HepG2 (cell line): ENCODE measurements around the gene LDAH. TPM values are rescaled to one million over a fixed set of nuclear protein-coding genes. Genes with fewer than 3 reads are reported as not detected.
A peak's percentile ranks its signal among the peaks of the same experiment; 100 is the strongest.

Source experiments
- CENPBD1 ChIP-seq: sonication (generic); formaldehyde crosslinking; IDR thresholded peaks from 2 replicates; pipeline ENCODE4 v1.8.0; 2022; ENCODE audit warnings: missing genetic modification reagents, low read depth, mild to moderate bottlenecking, borderline replicate concordance
- FOSL2 ChIP-seq: sonication (generic); formaldehyde crosslinking; IDR thresholded peaks from 2 replicates; pipeline ENCODE4 v1.4.0; 2020; ENCODE audit warnings: missing genetic modification reagents
- HCFC1 ChIP-seq: fragments of 150-350 bp; IDR thresholded peaks from 2 replicates; pipeline ENCODE4 v1.6.1; 2014; ENCODE audit warnings: low read depth, low read length
- KAT7 ChIP-seq: IDR thresholded peaks from 2 replicates; pipeline ENCODE4 v1.6.1; 2018; ENCODE audit warnings: borderline replicate concordance, missing compliant biosample characterization
- MNT ChIP-seq: fragments of 450-650 bp; IDR thresholded peaks from 2 replicates; pipeline ENCODE4 v1.6.1; 2016
- NBN ChIP-seq: fragments of 450-650 bp; conservative IDR thresholded peaks from 2 replicates; pipeline ENCODE4 v1.6.1; 2017
- NFYB ChIP-seq: sonication (generic); formaldehyde crosslinking; IDR thresholded peaks from 2 replicates; pipeline ENCODE4 v1.4.0; 2020; ENCODE audit warnings: missing genetic modification reagents
- PRDM10 ChIP-seq: sonication (generic); formaldehyde crosslinking; IDR thresholded peaks from 2 replicates; pipeline ENCODE4 v1.4.0; 2020; ENCODE audit warnings: low read depth, missing genetic modification reagents
- SAFB2 ChIP-seq: sonication (generic); formaldehyde crosslinking; IDR thresholded peaks from 2 replicates; pipeline ENCODE4 v1.5.1; 2020; ENCODE audit warnings: missing genetic modification reagents, low read depth, mild to moderate bottlenecking, borderline replicate concordance
- SKI ChIP-seq: fragments of 450-650 bp; IDR thresholded peaks from one replicate; pipeline ENCODE4 v1.6.1; 2018; ENCODE audit warnings: mild to moderate bottlenecking; ENCODE audit not compliant: partially characterized antibody
- SNAPC5 ChIP-seq: sonication (generic); formaldehyde crosslinking; IDR thresholded peaks from 2 replicates; pipeline ENCODE4 v1.8.1; 2023; ENCODE audit warnings: mild to moderate bottlenecking, missing genetic modification reagents, borderline replicate concordance
- SP2 ChIP-seq: sonication (generic); formaldehyde crosslinking; IDR thresholded peaks from 2 replicates; pipeline ENCODE4 v1.5.1; 2020; ENCODE audit warnings: mild to moderate bottlenecking, missing genetic modification reagents
- TFE3 ChIP-seq: IDR thresholded peaks from 2 replicates; pipeline ENCODE4 v1.6.1; 2016
- TSC22D2 ChIP-seq: sonication (generic); formaldehyde crosslinking; IDR thresholded peaks from 2 replicates; pipeline ENCODE4 v1.5.1; 2020; ENCODE audit warnings: missing genetic modification reagents, mild to moderate bottlenecking, borderline replicate concordance
- ZFP90 ChIP-seq: sonication (generic); formaldehyde crosslinking; IDR thresholded peaks from 2 replicates; pipeline ENCODE4 v1.8.0; 2022; ENCODE audit warnings: missing genetic modification reagents, mild to moderate bottlenecking, inconsistent platforms, borderline replicate concordance
- ZNF543 ChIP-seq: sonication (generic); formaldehyde crosslinking; IDR thresholded peaks from 2 replicates; pipeline ENCODE4 v1.4.0; 2020; ENCODE audit warnings: mild to moderate bottlenecking, missing genetic modification reagents
- ZNF713 ChIP-seq: sonication (generic); formaldehyde crosslinking; IDR thresholded peaks from 2 replicates; pipeline ENCODE4 v1.4.0; 2020; ENCODE audit warnings: mild to moderate bottlenecking, missing genetic modification reagents
- ZNF83 ChIP-seq: sonication (generic); formaldehyde crosslinking; IDR thresholded peaks from 2 replicates; pipeline ENCODE4 v1.4.0; 2020; ENCODE audit warnings: missing genetic modification reagents, mild to moderate bottlenecking, borderline replicate concordance
- ZSCAN25 ChIP-seq: sonication (generic); formaldehyde crosslinking; IDR thresholded peaks from 2 replicates; pipeline ENCODE4 v1.8.0; 2022; ENCODE audit warnings: mild to moderate bottlenecking, missing genetic modification reagents
- polyA plus RNA-seq, 8 experiments: library from polyadenylated mRNA; depleted of rRNA in 3 of 8; stranded (reverse) in 7 of 8; unstranded in 1 of 8; fragments of >200 nt; fragmentation: Illumina TruSeq in 4 of 8; extraction: Trizol in 4 of 8; gene quantifications; 2 replicates each; pipeline versions ENCODE4 v1.2.1 to v1.2.3, GENCODE V29; 2011 to 2016; ENCODE audit warnings: low read depth in 4 of 8, missing spikeins in 1 of 8, mixed read lengths in 1 of 8; ENCODE audit not compliant: insufficient read depth in 1 of 8
- total RNA-seq, 5 experiments: library from RNA; depleted of rRNA; stranded (reverse); fragments of >200 nt; fragmentation: Illumina TruSeq; extraction: Trizol; gene quantifications; 2 replicates each; pipeline ENCODE4 v1.2.3, GENCODE V29; 2016; ENCODE audit warnings: low read depth in 1 of 5
- TF ChIP-seq, protein P1 (sequence below): sonication (generic); formaldehyde crosslinking; IDR thresholded peaks from 2 replicates; pipeline ENCODE4 v1.9.0; 2021; ENCODE audit warnings: missing genetic modification reagents, mild to moderate bottlenecking, borderline replicate concordance

The LDAH gene
- total and polyA plus RNA-seq, 2 of the 13 experiments (the other 11 are each of a cell fraction or from before 2014, with no cell fraction given): 28.8 to 46.2 TPM

DNA sequence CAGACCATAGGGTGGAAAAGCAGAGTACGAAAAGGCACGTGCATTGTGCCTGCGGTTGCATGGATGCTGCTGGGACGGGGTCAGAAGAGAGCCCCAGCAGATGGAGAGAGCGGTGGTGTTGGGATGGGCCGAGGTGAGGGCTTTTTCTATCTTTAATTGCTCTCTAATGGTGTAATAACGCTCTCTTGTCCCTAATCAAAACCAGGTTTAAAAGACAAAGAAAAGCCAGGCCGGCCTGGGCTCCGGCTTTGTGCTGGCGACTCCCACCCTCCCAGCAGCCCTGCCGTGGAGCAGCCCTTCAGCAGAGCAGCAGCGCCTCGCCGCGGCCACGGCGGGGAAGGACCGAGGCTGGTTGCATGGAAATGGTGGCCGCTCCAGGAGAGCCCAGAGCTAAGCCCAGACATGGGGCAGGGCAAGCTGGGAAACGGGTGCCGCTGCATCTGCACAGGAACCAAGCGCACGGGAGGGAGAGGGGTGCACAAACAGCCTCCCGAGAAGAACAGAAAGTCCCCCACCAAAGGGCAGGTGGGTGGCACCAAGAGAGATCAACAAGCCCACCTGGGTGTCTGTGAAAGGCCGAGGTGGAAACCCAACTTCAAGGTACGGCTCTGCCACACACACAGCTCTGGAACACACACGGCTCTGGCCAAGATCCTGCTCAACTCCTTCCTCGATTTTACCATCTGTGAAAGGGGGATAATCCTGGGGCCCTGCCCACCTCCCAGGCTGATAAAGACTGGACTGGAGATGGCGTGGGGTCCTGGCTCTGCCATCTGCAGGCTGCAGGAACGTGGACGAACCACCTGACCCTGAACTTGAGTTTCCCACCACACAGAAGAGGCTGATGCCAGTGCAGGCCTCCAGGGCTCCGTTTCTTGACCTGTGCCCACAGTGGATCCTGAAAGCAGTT is 187.0 kb downstream of the LDAH start (continued):
- TF ChIP-seq MNT (no peak), SP2 (no peak), NBN (no peak), ZFP90 (no peak), ZSCAN25 (peak; percentile 73; the same call in 1 of the 2 replicates), TFE3 (CRISPR knock-in tag) (peak; percentile 36; the same call in 1 of the 2 replicates), SNAPC5 (no peak), TSC22D2 (CRISPR knock-in tag) (peak; percentile 92; the same call in 1 of the 2 replicates), ZNF83 (CRISPR knock-in tag) (no peak), ZNF543 (CRISPR knock-in tag) (0 out of 2 replicates have a peak, but pooled peaks have one; percentile 46), HCFC1 (no peak), SAFB2 (CRISPR knock-in tag) (peak; percentile 91; the same call in 1 of the 2 replicates), KAT7 (CRISPR knock-in tag) (peak; percentile 86; the same call in 1 of the 2 replicates), ZNF713 (CRISPR knock-in tag) (peak; percentile 38; the same call in 1 of the 2 replicates), FOSL2 (CRISPR knock-in tag) (peak; percentile 78), NFYB (CRISPR knock-in tag) (0 out of 2 replicates have a peak, but pooled peaks have one; percentile 33), SKI (no peak), CENPBD1 (no peak), PRDM10 (CRISPR knock-in tag) (no peak)
- TF ChIP-seq, protein P1, sequence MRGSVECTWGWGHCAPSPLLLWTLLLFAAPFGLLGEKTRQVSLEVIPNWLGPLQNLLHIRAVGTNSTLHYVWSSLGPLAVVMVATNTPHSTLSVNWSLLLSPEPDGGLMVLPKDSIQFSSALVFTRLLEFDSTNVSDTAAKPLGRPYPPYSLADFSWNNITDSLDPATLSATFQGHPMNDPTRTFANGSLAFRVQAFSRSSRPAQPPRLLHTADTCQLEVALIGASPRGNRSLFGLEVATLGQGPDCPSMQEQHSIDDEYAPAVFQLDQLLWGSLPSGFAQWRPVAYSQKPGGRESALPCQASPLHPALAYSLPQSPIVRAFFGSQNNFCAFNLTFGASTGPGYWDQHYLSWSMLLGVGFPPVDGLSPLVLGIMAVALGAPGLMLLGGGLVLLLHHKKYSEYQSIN (CRISPR knock-in tag): no peak
